ENCODE data around the gene NDUFB7.

DNA sequence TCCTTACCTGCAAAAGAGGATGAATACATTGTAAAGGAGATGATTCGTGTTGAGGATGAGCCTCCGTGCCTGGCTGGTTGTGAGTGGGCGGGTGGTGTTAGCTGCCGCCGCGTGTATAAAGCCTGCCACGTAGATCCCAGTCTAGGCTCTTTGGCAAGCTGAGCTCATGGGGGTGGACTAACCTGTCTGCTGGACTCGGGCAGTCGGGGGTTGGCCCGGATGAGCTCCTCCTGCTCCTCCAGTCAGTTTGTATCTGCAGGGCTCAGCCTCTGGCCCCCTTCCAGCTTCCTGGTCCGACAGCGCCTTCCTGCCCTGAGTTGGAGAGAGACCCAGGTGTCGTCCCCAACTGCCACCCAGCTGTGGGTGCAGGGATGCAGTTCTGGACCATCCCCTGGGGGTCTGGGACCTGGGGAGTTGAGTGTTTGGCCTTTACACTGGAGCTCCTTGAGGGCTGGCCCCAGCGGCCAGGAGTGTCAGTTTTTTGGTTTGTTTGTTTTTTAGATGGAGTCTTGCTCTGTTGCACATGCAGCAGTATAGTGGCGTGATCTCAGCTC lies 21.6 kb downstream of the NDUFB7 start:
- TF ChIP-seq, protein P1, sequence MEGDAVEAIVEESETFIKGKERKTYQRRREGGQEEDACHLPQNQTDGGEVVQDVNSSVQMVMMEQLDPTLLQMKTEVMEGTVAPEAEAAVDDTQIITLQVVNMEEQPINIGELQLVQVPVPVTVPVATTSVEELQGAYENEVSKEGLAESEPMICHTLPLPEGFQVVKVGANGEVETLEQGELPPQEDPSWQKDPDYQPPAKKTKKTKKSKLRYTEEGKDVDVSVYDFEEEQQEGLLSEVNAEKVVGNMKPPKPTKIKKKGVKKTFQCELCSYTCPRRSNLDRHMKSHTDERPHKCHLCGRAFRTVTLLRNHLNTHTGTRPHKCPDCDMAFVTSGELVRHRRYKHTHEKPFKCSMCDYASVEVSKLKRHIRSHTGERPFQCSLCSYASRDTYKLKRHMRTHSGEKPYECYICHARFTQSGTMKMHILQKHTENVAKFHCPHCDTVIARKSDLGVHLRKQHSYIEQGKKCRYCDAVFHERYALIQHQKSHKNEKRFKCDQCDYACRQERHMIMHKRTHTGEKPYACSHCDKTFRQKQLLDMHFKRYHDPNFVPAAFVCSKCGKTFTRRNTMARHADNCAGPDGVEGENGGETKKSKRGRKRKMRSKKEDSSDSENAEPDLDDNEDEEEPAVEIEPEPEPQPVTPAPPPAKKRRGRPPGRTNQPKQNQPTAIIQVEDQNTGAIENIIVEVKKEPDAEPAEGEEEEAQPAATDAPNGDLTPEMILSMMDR (IDR thresholded peaks at IDR 0.05): no peak
- no peak for TF ChIP-seq POLR2AphosphoS5 (IDR thresholded peaks at IDR 0.05; ENCODE audit: insufficient read depth in 1 of 2, low read depth in 1 of 2)
